ENCODE data around the gene SLC12A5.
A peak's percentile ranks its signal among the peaks of the same experiment; 100 is the strongest.

Gene SLC12A5

GRCh38 chr20:45999557-46000261, 29.3 kb upstream of the SLC12A5 start:
- no peaks in the 10 kb centered on the region for H3K9me3 ChIP-seq (ENCODE audit: control insufficient read depth, insufficient read depth, low read length)
- H3K9ac ChIP-seq (ENCODE audit: low read depth, low read length) = no peak overlapping the region
- H3K36me3 ChIP-seq (ENCODE audit: insufficient read depth, low read length) = no peaks in the 10 kb centered on the region
- peaks cover 25% of the 10 kb centered on the region for H3K4me1 ChIP-seq (ENCODE audit: insufficient read depth, low read length)

- Histone ChIP-seq H3K36me3 (ENCODE audit: insufficient read depth, low read length) (no peaks in the 10 kb centered on the region), H3K9me3 (ENCODE audit: control insufficient read depth, insufficient read depth, low read length) (no peaks in the 10 kb centered on the region), H3K9ac (ENCODE audit: low read depth, low read length) (no peak overlapping the region), H3K4me1 (ENCODE audit: insufficient read depth, low read length) (peaks cover 29% of the 10 kb centered on the region)
These were observed 28.6 kb upstream of the SLC12A5 start for GRCh38 chr20:46000262-46000996.

GRCh38 chr20:46001498-46001897, 27.5 kb upstream of the SLC12A5 start:
- Histone ChIP-seq H3K36me3 (ENCODE audit: insufficient read depth, low read length) (no peaks in the 10 kb centered on the region), H3K4me1 (ENCODE audit: insufficient read depth, low read length) (peaks cover 37% of the 10 kb centered on the region), H3K9ac (ENCODE audit: low read depth, low read length) (no peak overlapping the region), H3K9me3 (ENCODE audit: control insufficient read depth, insufficient read depth, low read length) (no peaks in the 10 kb centered on the region)

- no peak overlapping the region for H3K9ac ChIP-seq (ENCODE audit: low read depth, low read length)
- no peaks in the 10 kb centered on the region for H3K36me3 ChIP-seq (ENCODE audit: insufficient read depth, low read length)
- H3K9me3 ChIP-seq (ENCODE audit: control insufficient read depth, insufficient read depth, low read length) = no peaks in the 10 kb centered on the region
- H3K4me1 ChIP-seq (ENCODE audit: insufficient read depth, low read length) = peaks cover 37% of the 10 kb centered on the region
These were observed 27.0 kb upstream of the SLC12A5 start for GRCh38 chr20:46002008-46002407.

GRCh38 chr20:46004187-46004586, 24.8 kb upstream of the SLC12A5 start:
- Histone ChIP-seq H3K9me3 (ENCODE audit: control insufficient read depth, insufficient read depth, low read length) (no peaks in the 10 kb centered on the region), H3K36me3 (ENCODE audit: insufficient read depth, low read length) (no peaks in the 10 kb centered on the region), H3K4me1 (ENCODE audit: insufficient read depth, low read length) (peaks cover 53% of the 10 kb centered on the region), H3K9ac (ENCODE audit: low read depth, low read length) (no peak overlapping the region)

GRCh38 chr20:46004889-46005473, 24.0 kb upstream of the SLC12A5 start:
- no peaks in the 10 kb centered on the region for H3K36me3 ChIP-seq (ENCODE audit: insufficient read depth, low read length)
- H3K4me1 ChIP-seq (ENCODE audit: insufficient read depth, low read length) = peaks cover 57% of the 10 kb centered on the region
- H3K9ac ChIP-seq (ENCODE audit: low read depth, low read length) = 0 out of 2 replicates have a peak overlapping the region, but pooled peaks have one; percentile 6
- H3K9me3 ChIP-seq (ENCODE audit: control insufficient read depth, insufficient read depth, low read length) = no peaks in the 10 kb centered on the region

GRCh38 chr20:46006022-46006705, 22.9 kb upstream of the SLC12A5 start:
- no peak overlapping the region for H3K9ac ChIP-seq (ENCODE audit: low read depth, low read length)
- H3K36me3 ChIP-seq (ENCODE audit: insufficient read depth, low read length) = no peaks in the 10 kb centered on the region
- H3K9me3 ChIP-seq (ENCODE audit: control insufficient read depth, insufficient read depth, low read length) = no peaks in the 10 kb centered on the region; the same call in 1 of the 2 replicates
- H3K4me1 ChIP-seq (ENCODE audit: insufficient read depth, low read length) = peaks cover 53% of the 10 kb centered on the region

- no peaks in the 10 kb centered on the region for H3K36me3 ChIP-seq (ENCODE audit: insufficient read depth, low read length)
These were observed 22.1 kb upstream of the SLC12A5 start for GRCh38 chr20:46006964-46007363.

GRCh38 chr20:46007671-46008070, 21.3 kb upstream of the SLC12A5 start:
- Histone ChIP-seq H3K9ac (ENCODE audit: low read depth, low read length) (no peak overlapping the region), H3K9me3 (ENCODE audit: control insufficient read depth, insufficient read depth, low read length) (no peaks in the 10 kb centered on the region; the same call in 1 of the 2 replicates), H3K4me1 (ENCODE audit: insufficient read depth, low read length) (peaks cover 51% of the 10 kb centered on the region), H3K36me3 (ENCODE audit: insufficient read depth, low read length) (no peaks in the 10 kb centered on the region)

More at GRCh38 chr20:46006964-46007363, 22.1 kb upstream of the SLC12A5 start:
- no peaks in the 10 kb centered on the region; the same call in 1 of the 2 replicates for H3K9me3 ChIP-seq (ENCODE audit: control insufficient read depth, insufficient read depth, low read length)
- no peak overlapping the region for H3K9ac ChIP-seq (ENCODE audit: low read depth, low read length)
- peaks cover 51% of the 10 kb centered on the region for H3K4me1 ChIP-seq (ENCODE audit: insufficient read depth, low read length)

- Histone ChIP-seq H3K4me1 (ENCODE audit: insufficient read depth, low read length) (peaks cover 39% of the 10 kb centered on the region), H3K36me3 (ENCODE audit: insufficient read depth, low read length) (no peaks in the 10 kb centered on the region), H3K9me3 (ENCODE audit: control insufficient read depth, insufficient read depth, low read length) (no peaks in the 10 kb centered on the region; the same call in 1 of the 2 replicates), H3K9ac (ENCODE audit: low read depth, low read length) (no peak overlapping the region)
These were observed 19.2 kb upstream of the SLC12A5 start for GRCh38 chr20:46009816-46010215.

GRCh38 chr20:46010491-46011391, 18.3 kb upstream of the SLC12A5 start:
- no peaks in the 10 kb centered on the region; the same call in 1 of the 2 replicates for H3K9me3 ChIP-seq (ENCODE audit: control insufficient read depth, insufficient read depth, low read length)
- no peak overlapping the region for H3K9ac ChIP-seq (ENCODE audit: low read depth, low read length)
- H3K4me1 ChIP-seq (ENCODE audit: insufficient read depth, low read length) = peaks cover 30% of the 10 kb centered on the region
- H3K36me3 ChIP-seq (ENCODE audit: insufficient read depth, low read length) = no peaks in the 10 kb centered on the region

- H3K9ac ChIP-seq (ENCODE audit: low read depth, low read length) = no peak overlapping the region
- H3K4me1 ChIP-seq (ENCODE audit: insufficient read depth, low read length) = peaks cover 22% of the 10 kb centered on the region
- no peaks in the 10 kb centered on the region; the same call in 1 of the 2 replicates for H3K9me3 ChIP-seq (ENCODE audit: control insufficient read depth, insufficient read depth, low read length)
- no peaks in the 10 kb centered on the region for H3K36me3 ChIP-seq (ENCODE audit: insufficient read depth, low read length)
These were observed 17.2 kb upstream of the SLC12A5 start for GRCh38 chr20:46011631-46012482.

GRCh38 chr20:46012921-46013320, 16.1 kb upstream of the SLC12A5 start:
- Histone ChIP-seq H3K9me3 (ENCODE audit: control insufficient read depth, insufficient read depth, low read length) (no peaks in the 10 kb centered on the region; the same call in 1 of the 2 replicates), H3K9ac (ENCODE audit: low read depth, low read length) (no peak overlapping the region), H3K4me1 (ENCODE audit: insufficient read depth, low read length) (peaks cover 15% of the 10 kb centered on the region; the same call in 1 of the 2 replicates), H3K36me3 (ENCODE audit: insufficient read depth, low read length) (no peaks in the 10 kb centered on the region; the same call in 1 of the 2 replicates)

Data from ES-I3 (cell line).